ENCODE results near the gene TAF1B.
A peak's percentile ranks its signal among the peaks of the same experiment; 100 is the strongest.

Gene TAF1B

GRCh38 chr2:9808334-9809063 is 34.8 kb upstream of the TAF1B start:
- DNase-seq (ENCODE audit: low read depth): no peak

DNA sequence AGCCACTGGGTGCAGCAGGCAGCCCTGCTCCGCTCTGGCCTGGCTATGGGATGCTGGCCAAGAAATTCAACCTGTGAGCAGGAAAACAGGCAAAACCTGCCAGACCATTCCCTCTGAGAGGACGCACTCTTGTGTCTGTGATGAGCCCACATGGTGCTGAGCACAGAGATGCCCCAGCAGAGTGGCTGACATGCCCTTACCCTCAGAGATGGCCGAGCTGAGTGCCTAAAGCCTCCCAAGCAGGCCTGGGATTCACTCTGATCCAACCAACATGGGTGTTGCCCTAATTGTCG is 34.3 kb upstream of the TAF1B start:
- no peak for DNase-seq (ENCODE audit: low read depth)

DNA sequence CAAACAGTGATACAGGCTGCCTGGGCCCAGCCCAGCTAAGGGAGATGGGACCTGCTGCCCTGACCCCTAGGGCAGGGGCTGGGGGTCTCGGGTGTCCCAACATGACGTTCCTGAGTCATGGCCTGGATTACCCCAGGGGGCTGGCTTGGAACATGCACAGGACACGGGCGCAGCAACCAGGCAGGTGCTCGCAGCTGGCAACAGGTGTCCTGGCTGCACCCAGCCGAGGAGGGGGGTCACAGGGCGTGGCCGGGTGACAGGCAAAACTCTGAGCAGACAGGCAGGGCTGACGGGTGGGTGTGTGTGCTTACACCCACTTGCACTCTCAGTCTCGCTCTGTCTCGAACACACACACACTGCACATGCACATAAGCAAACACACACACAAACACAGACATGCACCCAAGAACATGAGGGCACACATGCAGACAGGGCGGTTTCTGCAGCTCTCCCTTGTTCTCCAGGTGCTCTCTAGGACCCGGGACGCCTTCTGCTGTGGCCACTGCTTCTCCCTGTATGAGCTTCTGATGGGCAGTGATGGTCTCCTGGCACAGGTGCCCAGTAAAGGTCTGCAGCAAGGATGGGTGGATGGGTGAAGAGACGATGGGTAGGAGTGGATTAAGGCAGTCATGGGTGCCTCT is 33.7 kb upstream of the TAF1B start:
- no peak for DNase-seq (ENCODE audit: low read depth)

DNA sequence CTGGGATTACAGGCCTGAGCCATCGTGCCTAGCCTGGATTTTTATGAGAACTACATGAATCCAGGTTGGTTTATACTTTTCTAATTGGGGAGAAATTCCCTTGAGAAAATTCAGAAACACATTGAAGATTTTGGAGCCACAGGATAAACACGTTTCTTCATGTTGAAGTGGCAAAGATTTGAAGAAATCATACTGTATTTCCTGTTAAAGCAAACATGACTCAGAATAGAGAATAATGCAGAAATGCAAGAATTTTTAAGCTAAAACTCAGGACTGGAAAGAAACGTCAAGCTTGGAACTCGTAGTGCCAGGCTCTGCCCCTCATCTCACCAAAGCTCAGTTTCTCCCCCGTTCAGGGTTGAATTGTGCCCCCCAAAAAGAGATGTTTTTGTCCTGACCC is 32.1 kb upstream of the TAF1B start:
- no peak for DNase-seq (ENCODE audit: low read depth)

GRCh38 chr2:9811679-9812511 is 31.4 kb upstream of the TAF1B start:
- DNase-seq (ENCODE audit: low read depth): no peak

GRCh38 chr2:9812945-9813311 is 30.3 kb upstream of the TAF1B start:
- no peak for DNase-seq (ENCODE audit: low read depth)

DNA sequence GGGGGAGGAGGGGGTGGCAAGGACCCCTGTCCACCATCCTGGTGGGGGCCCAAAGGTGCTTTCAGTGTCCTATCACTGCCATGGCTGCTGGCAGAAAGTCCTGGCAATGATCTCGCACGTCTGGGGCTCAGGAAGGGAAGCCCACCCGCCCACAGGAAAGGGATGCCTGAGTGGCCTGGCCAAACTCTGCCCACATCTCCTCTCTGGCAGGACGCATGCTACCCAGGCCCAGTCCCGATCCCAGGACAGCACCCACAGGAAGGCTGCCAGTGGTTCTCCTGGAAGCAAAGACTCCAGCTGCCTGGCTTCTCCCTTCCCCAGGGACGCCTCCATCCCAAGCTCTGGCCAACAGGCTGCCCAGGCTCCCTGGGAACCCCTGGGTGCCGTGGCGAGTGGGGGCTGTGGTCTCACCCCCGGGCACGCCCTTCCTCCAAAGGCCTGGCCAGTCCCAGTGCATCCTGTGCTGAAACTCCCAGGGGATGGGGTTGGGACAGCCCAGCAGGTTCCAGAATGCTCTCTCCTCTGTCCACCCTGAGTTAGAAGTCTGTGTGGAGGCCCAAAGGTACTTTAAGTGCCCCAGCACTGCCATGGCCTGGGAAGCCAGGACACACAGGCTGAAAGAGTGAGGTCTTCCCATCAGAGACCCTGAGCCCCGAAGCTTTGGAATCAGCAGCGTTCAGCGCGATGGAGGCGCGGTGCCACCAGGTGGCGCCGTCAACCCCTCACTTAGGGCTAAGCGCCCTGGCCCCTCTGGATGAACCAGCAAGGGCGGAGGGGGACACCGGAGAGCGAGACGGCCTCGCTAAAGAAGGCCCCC is 29.8 kb upstream of the TAF1B start:
- peak; percentile 59 for DNase-seq (ENCODE audit: low read depth)

GRCh38 chr2:9814129-9814868 is 29.0 kb upstream of the TAF1B start:
- no peak for DNase-seq (ENCODE audit: low read depth)

GRCh38 chr2:9815076-9815475 is 28.2 kb upstream of the TAF1B start:
- no peak for DNase-seq (ENCODE audit: low read depth)

GRCh38 chr2:9815844-9816279 is 27.4 kb upstream of the TAF1B start:
- no peak for DNase-seq (ENCODE audit: low read depth)

GRCh38 chr2:9818097-9818496 is 25.2 kb upstream of the TAF1B start:
- DNase-seq (ENCODE audit: low read depth): no peak

- DNase-seq (ENCODE audit: low read depth): no peak
Observed at GRCh38 chr2:9819551-9819950, 23.7 kb upstream of the TAF1B start.

- DNase-seq (ENCODE audit: low read depth): no peak
Observed at GRCh38 chr2:9820020-9820973, 23.0 kb upstream of the TAF1B start.

GRCh38 chr2:9821805-9822445 is 21.3 kb upstream of the TAF1B start:
- DNase-seq (ENCODE audit: low read depth): no peak

DNA sequence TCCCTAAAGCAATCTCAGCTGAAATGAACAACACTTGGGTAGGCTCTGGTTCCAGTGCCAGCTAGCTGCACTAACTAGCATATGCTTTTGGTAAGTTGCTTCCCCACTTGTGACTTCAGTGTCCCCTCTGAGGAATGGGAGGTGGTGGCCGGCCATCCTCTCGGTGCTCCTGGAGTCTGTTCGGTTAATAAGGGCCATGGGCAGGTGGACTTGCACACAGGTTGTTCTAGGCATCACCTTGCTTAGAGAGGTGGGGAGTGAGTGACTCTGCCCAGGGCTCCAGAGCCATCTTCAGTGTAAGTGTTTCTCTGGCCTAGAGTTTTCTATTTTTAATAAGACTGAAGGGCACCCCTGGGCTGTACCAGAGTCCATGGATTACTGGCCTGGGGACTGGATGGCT is 18.8 kb upstream of the TAF1B start:
- no peak for DNase-seq (ENCODE audit: low read depth)

GRCh38 chr2:9824956-9825720 is 18.1 kb upstream of the TAF1B start:
- no peak for DNase-seq (ENCODE audit: low read depth)

DNA sequence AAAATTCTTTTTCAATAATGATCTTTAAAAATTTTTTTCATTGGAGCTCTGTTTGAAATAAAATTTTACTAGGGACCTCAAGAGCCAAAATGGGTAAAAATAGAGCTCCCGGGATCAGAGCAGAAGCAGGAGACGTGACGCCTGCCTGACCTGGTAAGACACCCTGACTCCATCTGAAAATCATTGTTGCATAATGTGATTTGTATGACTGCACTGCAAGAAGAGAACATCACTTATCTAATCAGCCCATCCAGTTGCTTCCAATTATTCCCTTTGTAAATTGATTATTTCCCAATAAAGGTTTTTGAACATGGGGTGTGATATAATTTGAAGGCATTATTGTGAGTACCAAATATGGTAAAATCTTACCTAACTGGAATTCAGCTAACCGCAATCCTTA is 17.1 kb upstream of the TAF1B start:
- DNase-seq (ENCODE audit: low read depth): no peak

GRCh38 chr2:9830685-9831410 is 12.4 kb upstream of the TAF1B start:
- DNase-seq (ENCODE audit: low read depth): no peak

DNA sequence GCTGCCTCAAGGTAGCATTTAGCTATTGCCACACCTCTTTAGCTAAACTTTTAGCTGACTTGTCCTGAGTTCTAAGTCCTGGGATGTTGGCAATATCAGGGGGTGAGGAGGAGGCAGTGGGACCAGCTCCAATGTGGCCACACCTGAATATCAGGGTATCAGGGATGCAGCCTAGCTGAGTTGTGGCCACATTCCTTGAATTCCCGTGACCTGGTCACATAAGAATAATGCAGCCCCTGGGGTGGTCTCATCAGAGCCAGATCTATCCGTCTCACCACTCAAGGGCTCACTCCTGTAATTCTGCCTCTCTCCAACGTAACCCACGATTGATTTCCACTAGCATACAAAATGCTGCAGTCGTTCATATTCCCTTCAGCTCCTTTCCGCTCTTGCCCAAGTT is 11.6 kb upstream of the TAF1B start:
- DNase-seq (ENCODE audit: low read depth): no peak

Measured in stimulated activated CD4-positive, alpha-beta T cell treated with anti-CD3 and anti-CD28 coated beads, Interleukin-2, amount 100 ng/mL, for 4 hours (primary cell).